GM12874 (cell line): Measurements from ENCODE around the gene ISX.

Experiments
- TF ChIP-seq, protein P1 (sequence below): IDR thresholded peaks from 2 replicates; pipeline ENCODE4 v1.5.1; 2011; ENCODE audit warnings: low read depth, mild to moderate bottlenecking, control low read depth, low read length, moderate library complexity; ENCODE audit not compliant: insufficient read depth

The ISX gene

DNA sequence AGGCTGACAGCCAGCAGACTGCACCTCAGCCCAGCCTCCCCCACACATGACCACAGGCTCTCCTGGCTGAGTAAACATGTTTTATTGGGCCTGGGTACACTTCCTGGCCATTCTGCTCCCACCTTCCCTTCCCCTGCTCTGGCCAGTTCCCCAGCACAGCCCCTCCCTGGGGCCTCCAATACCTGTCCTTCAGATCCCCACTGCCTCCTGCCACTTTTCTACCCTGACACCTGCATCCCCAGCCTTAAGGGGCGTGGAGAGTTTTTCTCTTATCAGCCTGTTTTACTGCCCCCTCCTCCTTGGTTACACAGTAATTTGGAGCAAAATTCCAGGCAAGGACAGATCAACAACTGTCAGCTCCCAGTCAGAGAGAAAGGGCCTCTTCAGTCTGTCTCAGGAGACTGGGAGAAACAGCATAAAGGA lies at the start of gene ISX:
Gene ISX, plus strand, starts transcription at position 363 of the 423 bp plus-strand sequence. CDS start 930 bp downstream, outside the sequence.
- TF ChIP-seq, protein P1, sequence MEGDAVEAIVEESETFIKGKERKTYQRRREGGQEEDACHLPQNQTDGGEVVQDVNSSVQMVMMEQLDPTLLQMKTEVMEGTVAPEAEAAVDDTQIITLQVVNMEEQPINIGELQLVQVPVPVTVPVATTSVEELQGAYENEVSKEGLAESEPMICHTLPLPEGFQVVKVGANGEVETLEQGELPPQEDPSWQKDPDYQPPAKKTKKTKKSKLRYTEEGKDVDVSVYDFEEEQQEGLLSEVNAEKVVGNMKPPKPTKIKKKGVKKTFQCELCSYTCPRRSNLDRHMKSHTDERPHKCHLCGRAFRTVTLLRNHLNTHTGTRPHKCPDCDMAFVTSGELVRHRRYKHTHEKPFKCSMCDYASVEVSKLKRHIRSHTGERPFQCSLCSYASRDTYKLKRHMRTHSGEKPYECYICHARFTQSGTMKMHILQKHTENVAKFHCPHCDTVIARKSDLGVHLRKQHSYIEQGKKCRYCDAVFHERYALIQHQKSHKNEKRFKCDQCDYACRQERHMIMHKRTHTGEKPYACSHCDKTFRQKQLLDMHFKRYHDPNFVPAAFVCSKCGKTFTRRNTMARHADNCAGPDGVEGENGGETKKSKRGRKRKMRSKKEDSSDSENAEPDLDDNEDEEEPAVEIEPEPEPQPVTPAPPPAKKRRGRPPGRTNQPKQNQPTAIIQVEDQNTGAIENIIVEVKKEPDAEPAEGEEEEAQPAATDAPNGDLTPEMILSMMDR, result no peak

DNA sequence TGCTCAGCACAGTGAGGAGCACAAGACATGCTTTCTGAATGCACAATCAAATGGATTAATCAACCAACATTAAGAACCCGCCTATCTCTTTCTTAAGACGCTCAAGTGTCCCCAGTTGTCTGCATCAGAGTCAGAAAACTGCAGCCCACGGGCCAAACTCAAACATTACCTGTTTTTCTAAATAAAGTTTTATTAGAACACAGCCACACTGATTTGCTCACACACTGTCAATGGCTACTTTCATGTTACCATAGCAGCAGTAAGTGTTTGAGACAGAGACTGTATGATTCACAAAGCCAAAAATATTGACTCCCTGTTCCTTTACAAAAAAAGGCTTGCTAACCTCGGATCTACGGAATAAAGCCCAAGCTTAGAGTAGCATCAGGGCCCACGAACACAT lies 49.0 kb upstream of the ISX start:
- TF ChIP-seq, protein P1, result no peak

DNA sequence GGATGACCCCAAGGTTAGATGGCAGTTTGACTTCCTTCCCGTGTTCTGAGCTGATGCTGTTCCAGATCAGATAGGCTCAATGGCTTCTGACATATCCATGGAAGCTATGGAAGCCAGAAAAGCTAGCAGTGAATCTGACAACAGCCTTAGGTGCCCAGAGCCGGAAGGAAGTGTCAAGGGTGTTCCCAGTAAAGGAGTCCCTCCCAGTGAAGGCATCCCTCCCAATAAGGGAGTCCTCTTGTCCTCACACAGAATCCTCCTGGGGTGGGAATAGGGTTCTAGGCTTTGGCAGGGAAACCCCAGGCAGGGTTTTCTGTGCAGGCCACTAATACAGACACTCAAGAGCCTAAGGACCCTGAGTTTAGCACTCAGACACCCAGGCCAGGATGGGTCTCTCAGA lies 47.0 kb upstream of the ISX start:
- TF ChIP-seq, protein P1, result no peak

DNA sequence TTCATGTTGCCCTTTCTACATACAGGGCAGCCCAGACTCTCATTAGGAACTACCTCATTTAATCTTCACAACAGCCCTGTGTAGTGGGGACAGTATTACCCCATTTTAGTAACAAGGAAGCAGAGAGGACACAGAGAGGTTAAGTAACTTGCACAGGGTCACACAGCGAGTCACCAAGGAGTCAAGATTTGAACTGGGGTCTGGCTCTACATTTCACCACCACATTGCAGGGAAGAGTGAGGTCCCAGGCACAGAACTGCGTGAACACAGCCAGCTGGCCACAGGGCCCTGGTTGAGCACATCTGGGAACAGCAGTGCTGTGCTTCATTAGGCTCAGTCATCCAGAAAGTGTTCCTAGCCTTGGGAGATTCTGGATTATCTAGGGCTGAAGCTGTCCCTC lies 45.4 kb upstream of the ISX start:
- TF ChIP-seq, protein P1, result no peak

DNA sequence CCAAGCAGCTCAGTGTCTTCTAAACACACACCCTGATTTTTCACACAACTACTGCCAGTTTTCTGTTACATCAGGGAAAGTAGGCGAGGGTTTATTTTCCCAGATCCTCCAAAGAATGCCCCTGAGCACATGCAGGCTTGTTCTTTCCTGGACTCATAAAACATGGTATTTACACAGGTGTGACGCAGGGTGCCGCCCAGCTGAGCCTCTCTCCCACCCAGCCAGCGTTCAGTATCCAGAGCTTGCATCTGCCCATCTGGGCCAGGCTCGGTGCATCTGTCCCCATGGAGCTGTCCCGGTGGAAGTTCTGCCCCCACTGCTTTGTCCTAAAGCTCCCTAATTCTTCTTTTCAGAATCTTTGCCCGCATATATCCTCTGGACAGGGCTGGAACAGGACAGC lies 44.8 kb upstream of the ISX start:
- TF ChIP-seq, protein P1, result no peak

DNA sequence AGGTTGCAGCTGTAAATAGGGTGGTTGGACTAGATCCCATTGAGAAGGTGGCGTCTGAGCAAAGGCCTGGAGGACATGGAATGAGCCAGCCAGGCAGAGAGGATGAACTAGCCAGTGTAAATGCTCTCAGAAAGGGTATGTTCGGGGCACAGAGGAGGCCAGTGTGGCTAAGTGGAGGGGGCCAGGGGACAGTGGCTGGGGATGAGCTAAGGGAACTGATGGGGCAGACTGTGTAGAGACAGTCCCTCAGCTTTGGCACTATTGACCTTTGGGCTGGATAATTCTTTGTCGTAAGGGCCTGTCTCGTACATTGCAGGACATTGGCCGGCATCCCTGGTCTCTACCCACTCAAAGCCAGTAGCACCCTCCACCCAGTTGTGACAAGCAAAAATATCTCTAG lies 43.7 kb upstream of the ISX start:
- TF ChIP-seq, protein P1, result no peak

DNA sequence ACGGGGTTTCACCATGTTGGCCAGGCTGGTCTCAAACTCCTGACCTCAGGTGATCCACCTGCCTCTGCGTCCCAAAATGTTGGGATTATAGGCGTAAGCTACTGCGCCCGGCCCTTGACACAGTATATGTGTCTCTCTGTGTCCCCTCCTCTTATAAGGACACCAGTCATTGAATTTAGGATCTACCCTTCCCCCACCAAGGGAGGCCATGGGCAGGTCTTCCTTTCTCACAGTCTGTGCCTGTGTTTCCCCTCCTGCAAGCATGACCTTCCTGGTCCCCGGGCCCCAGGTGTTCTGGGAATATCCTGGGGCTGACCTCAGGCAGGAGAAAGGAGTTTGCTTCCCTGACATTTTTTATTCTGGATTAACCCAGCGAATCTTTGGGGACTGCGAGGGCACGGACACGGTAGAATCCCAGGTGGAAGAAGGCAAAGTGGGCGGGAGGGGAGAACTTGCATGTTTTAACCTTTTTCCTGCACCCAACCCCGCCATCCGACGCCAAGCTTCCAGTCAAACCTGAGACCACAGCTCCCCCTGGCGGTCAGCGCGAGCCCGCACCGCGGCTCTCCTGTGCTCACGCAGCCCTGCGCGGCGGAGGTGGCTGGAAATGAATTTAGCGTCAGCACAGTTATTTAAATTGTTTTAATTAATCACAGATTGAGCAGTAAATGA lies 42.1 kb upstream of the ISX start:
- TF ChIP-seq, protein P1, result peak; percentile 96
